Stimulated activated CD8-positive, alpha-beta memory T cell treated with anti-CD3 and anti-CD28 coated beads, Interleukin-7, amount 100 ng/mL, for 1 hour (primary cell): ENCODE measurements around the gene MCOLN2.
"Not testable (repeated sequence)": the region's sequence is repeated elsewhere in the genome, so short reads cannot be mapped to it uniquely, and the experiment has no call there.

Experiments
- DNase-seq, 2 donors: peaks; one replicate each; pipeline ENCODE4 v3.0.0-alpha.2; 2020; ENCODE audit warnings: low read depth in 2 of 2

MCOLN2 gene

GRCh38 chr1:84941843-84942242 is 55.1 kb downstream of the MCOLN2 start:
- no peak for DNase-seq

DNA sequence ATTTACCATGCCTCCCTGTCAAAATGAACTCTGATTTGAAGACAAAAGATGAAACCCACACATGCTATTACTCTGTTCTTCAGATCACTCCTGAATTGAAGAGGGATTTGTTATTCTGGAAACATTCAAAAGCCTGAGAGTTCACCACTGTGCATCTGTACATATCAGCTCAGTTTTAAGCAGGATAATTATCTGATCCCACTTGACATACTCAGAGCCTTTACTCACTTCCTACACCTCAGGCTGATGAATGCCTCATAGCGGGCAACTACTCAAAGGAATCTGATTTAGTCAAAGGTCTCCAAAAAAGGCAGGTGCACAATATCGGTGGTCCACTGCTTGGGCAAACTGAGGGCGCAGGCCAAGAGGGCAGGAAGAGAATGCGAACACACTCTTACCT is 56.4 kb downstream of the MCOLN2 start:
- no peak for DNase-seq

DNA sequence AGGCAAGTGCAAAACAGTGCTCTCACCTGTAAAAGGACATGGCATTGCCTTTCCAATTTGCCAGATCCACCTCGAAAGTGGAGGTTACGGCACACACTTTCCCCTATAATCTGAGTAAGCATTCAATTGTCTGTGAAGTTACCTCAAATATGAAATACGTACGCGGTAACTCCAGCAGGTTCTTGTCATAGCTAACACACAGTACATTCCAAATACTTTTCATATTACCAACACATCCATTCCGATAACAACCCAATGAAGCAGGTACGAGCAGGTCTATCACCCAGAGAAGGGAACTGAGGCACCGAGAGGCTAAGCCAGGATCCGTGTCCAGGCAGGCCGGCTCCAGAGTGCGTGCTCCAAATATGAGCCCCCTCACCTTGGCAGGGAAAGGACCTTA is 57.2 kb downstream of the MCOLN2 start:
- DNase-seq, result no peak

DNA sequence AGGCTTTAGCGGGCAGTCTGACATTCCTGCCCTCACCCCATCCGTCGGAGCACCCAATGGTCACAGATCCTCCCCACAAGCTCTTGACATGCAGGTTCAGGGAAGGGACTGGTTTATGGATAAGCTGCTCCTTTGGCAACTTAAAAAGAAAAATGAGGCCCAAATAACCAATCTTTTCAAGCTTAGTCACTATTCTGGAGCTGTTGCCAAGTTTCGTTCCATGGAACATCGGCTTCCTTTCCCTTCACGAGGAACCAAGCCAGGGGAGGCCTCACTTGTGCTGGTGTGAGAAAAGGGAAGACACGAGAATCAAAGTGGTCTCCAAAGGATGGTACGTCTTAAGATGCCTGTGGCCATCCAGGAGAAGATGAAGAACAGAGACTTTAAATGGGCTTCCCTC is 57.8 kb downstream of the MCOLN2 start:
- no peak for DNase-seq

DNA sequence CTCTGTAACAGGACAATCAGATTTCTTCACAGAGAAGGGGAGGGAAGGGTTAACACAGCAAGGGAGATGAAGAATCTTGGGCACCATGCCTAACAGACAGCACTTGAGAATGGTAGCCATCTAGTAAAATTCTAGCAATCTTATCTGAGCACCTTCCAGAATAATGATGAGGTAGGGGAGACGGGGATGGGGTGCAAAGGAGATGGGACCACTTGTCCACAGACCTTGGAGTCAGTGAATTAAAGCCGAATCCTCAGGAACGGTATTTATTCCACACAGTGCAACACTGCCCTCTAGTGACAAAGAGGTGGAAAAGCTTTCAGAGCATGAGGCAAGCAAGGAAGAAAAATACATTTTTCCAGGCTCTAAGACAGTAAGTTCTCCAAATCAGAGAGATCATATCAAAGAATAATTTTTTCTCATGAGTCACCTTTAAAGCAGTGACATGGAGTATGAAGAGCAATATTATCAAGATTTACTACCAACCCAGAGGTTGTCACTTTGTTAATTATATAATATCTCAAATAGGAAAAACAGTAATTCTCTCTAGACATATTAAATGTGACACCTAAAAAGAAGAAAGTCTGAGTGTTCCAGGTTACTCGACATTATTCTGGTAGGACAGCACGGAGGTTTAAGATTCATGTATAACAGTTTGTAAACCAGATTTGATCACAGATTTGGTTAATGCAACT is 60.6 kb downstream of the MCOLN2 start:
- DNase-seq, result no peak

DNA sequence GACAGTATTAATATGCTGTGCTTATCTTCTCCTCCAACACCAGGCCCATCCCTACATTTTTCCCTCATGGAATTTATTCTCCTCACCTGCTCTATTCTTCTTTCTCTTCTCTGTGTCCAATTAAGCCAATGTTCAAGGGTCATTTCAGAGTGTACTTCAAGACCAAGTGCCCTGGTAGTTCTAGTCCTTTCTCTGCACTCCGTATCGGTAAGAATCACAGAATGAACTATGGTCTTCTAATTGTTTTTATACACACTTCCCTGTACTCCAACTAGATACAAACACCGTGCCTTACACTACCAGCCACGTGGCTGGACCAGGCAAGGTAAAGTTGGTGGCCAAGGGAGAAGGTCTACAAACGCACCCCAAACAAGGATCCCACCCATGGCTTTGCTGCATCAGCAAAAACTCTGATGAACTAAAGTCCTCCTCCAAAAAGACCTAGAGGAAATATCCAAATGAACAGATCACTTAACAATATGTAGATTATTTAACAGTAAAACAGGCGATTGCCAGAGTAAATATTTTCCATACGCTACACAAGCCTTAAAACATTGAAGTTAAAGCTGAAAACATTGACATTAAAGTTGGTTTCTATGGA is 63.8 kb downstream of the MCOLN2 start:
- DNase-seq, result no peak

DNA sequence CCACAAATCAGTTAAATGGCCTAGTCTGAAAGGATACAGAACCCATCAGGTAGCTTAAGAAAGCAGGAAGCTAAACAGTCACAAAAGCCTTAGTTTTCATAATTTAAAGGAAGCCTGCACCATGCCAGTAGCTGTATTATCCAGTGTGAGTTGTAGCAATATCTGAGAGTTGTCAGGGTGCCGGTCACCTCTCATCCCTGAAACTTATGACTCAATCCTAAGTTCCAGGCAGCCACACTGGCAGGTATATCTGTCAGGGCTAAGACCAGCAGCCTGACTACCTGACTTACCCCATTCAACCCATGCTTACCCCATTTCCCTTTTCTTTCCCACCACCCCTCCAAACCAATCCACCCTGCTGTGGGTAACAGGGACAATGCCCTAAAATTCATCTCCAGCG is 66.1 kb downstream of the MCOLN2 start:
- DNase-seq, result no peak

- DNase-seq, result no peak
Observed at GRCh38 chr1:84930329-84930728, 66.6 kb downstream of the MCOLN2 start.

- DNase-seq, result no peak
Observed at GRCh38 chr1:84929581-84929980, 67.3 kb downstream of the MCOLN2 start.

DNA sequence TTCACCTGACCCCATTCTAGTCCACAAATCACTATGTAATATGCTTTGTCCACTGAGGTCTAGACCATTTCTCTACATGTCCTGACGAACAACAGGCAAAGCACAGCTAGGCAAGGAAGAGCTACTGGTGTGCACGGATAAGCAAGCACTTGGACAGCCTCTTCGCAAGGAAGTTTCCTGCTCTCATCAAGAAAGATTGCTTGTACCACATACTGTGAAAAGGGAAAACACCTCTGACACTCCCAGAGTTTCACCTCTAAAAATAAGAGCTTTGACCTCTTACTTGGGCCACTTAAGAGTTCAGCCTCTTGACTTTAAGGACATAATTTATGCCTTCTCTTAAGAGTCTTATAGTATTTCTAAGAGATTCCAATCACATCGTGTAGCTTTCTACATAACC is 67.9 kb downstream of the MCOLN2 start:
- no peak for DNase-seq

- no peak for DNase-seq
Observed at GRCh38 chr1:84923317-84923716, 73.6 kb downstream of the MCOLN2 start.

- no peak for DNase-seq
Observed at GRCh38 chr1:84920159-84920558, 76.8 kb downstream of the MCOLN2 start.

- no peak for DNase-seq
Observed at GRCh38 chr1:84919461-84919970, 77.4 kb downstream of the MCOLN2 start.

DNA sequence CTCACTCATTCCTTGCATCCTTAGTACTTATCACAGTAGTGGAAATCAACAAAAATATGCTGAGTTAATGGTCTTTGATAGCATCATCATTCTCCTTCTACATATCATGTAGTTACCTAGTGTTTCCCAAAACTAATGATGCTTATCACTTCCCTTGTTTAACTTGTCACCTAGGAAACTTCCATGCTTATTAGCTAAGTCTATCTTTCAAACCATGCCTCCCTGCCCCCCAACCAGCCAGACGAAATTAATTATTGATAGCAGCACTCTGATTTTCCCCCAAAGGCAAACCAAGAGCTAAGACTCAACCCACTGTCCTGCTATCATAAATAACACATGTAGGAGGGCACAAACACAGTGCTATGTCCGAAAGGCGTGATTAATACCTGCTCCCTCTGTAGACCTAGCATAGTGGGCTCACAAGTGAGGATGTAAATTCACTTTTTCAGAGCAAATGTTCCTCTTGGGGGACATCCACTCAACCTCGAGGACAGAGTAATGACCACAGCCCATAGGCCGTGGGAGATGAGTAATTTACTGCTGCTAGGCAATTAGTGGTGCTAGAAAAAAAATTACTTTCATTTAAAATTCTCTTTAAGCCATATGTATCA is 78.1 kb downstream of the MCOLN2 start:
- no peak for DNase-seq

DNA sequence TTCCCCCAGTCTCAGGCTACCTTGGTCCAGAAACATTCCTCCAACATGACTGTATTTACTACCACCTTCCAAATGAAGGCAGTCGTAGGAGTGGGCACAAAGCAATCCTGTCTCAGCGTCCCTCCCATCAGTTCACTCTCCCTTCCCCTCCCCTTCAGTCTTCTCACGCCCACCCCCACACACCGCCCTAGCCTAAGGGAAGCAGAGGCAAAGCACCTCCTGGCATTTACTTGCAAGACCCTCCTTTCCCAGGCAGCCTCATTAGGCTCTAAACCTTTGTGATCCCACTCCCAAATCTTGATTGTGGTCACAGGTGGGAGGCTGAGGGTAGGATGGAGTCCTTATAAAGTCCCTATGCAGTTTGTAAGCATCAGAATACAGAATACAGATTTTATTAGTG is 80.0 kb downstream of the MCOLN2 start:
- DNase-seq, result no peak

DNA sequence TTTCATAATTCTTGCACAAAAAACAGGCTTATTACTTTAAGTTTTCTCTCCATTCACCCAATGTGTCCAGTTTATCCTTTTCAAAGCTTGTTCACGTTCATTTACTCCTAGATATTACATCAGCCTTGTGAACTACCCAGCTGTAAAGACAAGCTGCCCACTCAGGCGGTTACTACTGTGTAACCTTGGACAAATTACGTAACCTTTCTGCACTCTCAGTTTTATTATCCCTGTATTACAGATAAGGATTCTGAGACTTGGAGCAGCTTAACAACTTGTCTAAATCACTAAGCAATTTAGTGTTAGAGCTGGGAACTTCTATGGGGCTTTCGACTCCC is 83.4 kb downstream of the MCOLN2 start:
- DNase-seq, result no peak

GRCh38 chr1:84912726-84913554 is 84.0 kb downstream of the MCOLN2 start:
- no peak for DNase-seq

DNA sequence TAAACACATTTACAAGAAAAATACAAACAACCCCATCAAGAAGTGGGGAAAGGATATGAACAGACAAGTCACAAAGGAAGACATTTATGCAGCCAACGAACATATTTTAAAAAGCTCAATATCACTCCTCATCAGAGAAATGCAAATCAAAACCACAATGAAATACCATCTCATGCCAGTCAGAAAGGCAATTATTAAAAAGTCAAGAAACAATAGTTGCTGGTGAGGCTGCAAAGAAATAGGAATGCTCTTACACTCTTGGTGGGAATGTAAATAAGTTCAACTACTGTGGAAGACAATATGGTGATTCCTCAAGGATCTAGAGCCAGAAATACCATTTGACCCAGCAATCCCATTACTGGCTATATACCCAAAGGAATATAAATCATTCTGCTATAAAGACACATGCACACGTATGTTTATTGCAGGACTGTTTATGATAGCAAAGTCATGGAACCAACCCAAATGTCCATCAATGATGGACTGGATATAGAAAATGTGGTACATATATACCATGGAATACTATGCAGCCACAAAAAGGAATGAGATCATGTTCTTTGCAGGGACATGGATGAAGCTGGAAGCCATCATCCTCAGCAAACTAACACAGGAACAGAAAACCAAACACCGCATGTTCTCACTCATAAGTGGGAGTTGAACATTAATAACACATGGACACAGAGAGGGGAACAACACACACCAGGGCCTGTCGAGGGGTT is 88.0 kb downstream of the MCOLN2 start:
- DNase-seq, result not testable (repeated sequence)

- DNase-seq, result no peak
Observed at GRCh38 chr1:84907095-84907827, 89.7 kb downstream of the MCOLN2 start.

- not testable (repeated sequence) for DNase-seq
Observed at GRCh38 chr1:84902727-84903126, 94.2 kb downstream of the MCOLN2 start.

DNA sequence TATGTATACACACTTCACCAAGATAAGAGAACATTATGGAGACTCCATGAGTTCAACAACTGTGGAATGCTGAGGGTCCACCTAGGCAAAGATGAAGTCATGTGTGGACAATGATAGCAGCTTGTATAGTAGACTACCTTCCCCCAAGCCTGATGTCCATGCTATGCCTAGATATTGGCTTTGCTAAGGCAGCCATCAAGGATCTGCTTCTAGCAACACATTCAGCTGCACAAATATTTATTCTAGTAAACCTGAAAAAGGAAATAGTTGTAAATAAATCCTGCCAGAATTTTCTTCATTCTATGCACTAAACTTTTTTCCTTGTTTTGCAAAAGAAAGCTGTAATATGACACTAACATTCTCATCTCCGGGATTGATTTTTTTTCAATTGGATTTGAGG is 96.9 kb downstream of the MCOLN2 start:
- no peak for DNase-seq
